GM10266 (cell line): ENCODE results near the gene DNM3.

ENCODE experiments used
- DNase-seq: peaks from one replicate; pipeline ENCODE4 v3.0.0; 2012; ENCODE audit errors: extremely low spot score
- TF ChIP-seq, protein P1 (sequence below): IDR thresholded peaks from 2 replicates; pipeline ENCODE4 v1.5.1; 2012; ENCODE audit warnings: mild to moderate bottlenecking, low read depth; ENCODE audit not compliant: control insufficient read depth, insufficient read depth; ENCODE audit errors: missing control alignments

DNM3 gene

DNA sequence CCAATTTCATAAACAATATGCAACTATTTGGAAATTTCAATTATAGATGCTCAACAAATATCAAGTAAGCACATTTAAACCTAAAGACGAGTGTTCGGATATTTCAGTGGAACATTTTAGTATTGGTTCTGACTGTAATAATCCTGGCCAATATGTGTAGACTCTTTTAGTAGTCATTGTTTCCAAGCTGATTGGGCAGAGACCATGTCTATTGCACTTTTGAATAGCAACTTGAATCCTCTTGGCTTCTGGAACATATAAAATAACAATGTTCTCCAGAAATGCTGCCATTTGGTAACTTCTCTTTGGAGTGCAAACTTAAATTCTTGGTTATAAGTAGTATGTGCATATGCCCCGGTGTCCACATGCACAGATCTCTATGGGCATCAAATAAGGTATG lies 373.7 kb downstream of the DNM3 start:
- no peak for DNase-seq
- TF ChIP-seq, protein P1, sequence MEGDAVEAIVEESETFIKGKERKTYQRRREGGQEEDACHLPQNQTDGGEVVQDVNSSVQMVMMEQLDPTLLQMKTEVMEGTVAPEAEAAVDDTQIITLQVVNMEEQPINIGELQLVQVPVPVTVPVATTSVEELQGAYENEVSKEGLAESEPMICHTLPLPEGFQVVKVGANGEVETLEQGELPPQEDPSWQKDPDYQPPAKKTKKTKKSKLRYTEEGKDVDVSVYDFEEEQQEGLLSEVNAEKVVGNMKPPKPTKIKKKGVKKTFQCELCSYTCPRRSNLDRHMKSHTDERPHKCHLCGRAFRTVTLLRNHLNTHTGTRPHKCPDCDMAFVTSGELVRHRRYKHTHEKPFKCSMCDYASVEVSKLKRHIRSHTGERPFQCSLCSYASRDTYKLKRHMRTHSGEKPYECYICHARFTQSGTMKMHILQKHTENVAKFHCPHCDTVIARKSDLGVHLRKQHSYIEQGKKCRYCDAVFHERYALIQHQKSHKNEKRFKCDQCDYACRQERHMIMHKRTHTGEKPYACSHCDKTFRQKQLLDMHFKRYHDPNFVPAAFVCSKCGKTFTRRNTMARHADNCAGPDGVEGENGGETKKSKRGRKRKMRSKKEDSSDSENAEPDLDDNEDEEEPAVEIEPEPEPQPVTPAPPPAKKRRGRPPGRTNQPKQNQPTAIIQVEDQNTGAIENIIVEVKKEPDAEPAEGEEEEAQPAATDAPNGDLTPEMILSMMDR: no peak

DNA sequence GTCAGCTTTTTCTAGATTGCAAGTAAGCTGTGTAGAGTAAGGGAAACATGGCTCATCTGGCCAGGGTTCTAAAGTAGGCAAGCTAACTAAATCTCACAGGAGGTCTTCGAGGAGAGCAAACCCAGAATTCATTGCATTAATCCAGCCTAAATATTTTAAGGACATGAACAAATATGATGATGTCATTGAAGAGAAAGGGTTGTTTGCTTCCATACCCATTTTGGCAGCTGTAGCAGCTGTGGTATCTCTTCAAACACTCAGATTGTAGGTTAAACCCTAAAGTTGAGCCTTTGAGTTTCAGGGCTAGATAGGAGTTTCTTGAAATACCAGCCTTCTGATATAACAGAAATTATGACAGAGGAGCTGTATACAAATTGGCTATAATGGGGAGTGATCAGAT lies 378.7 kb downstream of the DNM3 start:
- no peak for DNase-seq
- TF ChIP-seq, protein P1: no peak

DNA sequence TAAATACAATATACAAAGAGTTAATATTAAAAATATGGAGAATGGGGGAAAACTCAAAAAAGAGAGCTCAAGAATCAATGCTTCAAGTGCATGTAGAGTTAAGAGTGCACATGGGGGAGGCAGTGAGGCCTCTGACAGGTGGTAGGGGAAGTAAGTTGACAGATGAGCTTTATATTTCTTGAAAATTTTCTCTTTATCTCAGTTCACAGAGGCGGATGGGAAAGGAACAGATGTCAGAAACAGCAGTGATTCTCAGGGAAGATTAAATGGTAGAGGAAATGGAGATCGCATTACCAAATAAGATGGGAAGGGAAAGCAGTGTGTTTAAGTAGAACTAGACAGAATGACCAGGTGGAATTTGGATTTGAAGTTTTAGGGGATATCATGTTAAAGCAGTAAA lies 379.1 kb downstream of the DNM3 start:
- TF ChIP-seq, protein P1: no peak
- DNase-seq: no peak

DNA sequence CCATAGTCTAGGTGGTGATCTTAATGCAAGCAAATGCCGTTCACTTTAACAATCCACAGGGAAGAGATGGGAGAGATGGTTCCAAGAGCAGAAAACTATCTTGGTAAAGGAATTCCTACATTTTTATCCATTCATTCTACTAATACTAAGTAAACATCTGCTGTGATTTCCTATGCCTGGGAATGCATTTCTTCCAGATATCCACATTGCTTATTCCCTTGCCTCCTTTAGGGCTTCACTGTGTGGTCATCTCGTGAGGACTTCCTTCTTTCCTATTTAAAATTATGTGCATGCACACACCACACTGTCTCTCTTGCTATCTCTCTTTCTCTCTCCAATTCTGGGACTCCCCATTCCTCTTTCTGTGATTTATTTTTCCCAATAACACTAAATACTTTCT lies 380.1 kb downstream of the DNM3 start:
- TF ChIP-seq, protein P1: no peak
- DNase-seq: no peak

DNA sequence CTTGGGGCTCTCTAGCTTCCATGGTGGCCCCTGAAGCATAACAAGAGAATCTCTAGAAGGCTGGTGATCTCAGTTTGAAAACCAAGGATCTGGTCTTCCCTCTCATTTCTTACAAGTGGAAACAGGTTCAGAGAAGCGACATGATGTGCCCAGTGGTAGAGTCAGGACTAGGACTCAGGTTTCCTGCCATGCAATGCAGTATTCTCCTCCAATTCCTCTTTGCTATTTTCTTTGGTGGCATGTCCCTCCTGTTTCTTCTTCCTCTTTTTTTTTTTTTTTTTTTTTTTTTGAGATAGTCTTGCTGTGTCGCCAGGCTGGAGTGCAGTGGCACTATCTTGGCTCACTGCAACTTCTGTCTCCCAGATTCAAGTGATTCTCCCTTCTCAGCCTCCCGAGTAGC lies 383.6 kb downstream of the DNM3 start:
- DNase-seq: no peak
- TF ChIP-seq, protein P1: no peak

DNA sequence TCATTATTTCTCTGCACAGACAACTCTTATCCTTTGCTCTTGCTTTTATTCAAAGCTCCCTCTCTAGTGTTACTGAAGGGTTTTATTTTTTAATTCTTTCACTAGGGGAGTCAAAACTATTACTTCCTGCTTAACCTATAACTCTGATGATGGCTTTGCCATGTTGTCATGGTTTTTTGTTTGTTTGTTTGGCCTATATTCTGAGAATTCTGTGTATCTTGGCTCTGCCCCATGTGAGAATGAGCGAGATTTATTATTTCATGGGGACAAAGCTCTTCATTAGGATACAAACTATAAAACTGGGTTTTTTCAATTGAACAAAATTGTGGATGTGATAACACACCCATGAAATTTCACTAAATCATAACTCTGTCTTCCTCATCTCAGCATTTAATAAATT lies 388.6 kb downstream of the DNM3 start:
- no peak for DNase-seq
- TF ChIP-seq, protein P1: no peak

DNA sequence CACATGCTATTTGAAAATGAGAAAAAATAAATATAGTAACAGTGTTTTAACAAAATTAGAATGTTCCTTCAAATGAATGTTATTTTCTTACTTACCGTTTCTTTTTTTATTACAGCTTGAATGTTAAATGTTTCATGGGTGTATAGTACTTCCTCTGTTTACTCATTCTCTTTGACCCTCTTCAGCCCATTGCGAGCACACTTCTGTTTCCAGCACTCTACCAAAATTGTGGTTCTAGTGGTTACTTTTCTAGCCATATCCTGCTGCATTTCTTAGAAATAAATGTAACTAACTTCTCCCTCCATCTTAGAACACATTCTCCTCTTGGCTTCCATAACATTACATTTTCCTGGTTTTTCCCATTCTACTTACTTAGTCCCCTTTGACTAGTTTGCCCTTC lies 389.2 kb downstream of the DNM3 start:
- TF ChIP-seq, protein P1: no peak
- no peak for DNase-seq
